GM23248 (cell line): ENCODE results near the gene GNPNAT1. TPM values are rescaled to one million over a fixed set of nuclear protein-coding genes. Genes with fewer than 3 reads are reported as not detected.

Experiments
- DNase-seq: peaks from one replicate; pipeline ENCODE4 v3.0.0-alpha.2; 2015
- H2AFZ ChIP-seq: fragments of 200-600 bp; sonication (generic); 2 replicates; pipeline ENCODE4 v1.6.1; 2016; ENCODE audit warnings: antibody characterized with exemption
- H3F3A ChIP-seq: fragments of 200-600 bp; sonication (generic); 2 replicates; pipeline ENCODE4 v1.6.1; 2016; ENCODE audit warnings: mild to moderate bottlenecking, antibody characterized with exemption, mixed run types; ENCODE audit not compliant: insufficient read depth
- H3K27ac ChIP-seq: fragments of 200-600 bp; sonication (generic); 2 replicates; pipeline ENCODE4 v1.5.1; 2016; ENCODE audit warnings: mild to moderate bottlenecking
- H3K27me3 ChIP-seq: fragments of 200-600 bp; sonication (generic); replicated peaks from 2 replicates; pipeline ENCODE4 v1.6.1; 2016; ENCODE audit warnings: mild to moderate bottlenecking; ENCODE audit not compliant: insufficient read depth
- H3K36me3 ChIP-seq: fragments of 200-600 bp; sonication (generic); 2 replicates; pipeline ENCODE4 v1.6.1; 2016; ENCODE audit warnings: low read depth, mild to moderate bottlenecking
- H3K4me1 ChIP-seq: fragments of 200-600 bp; sonication (generic); 2 replicates; pipeline ENCODE4 v1.6.1; 2016; ENCODE audit warnings: mild to moderate bottlenecking; ENCODE audit not compliant: insufficient read depth
- H3K4me2 ChIP-seq: fragments of 200-600 bp; sonication (generic); one replicate; pipeline ENCODE4 v1.6.1; 2016; ENCODE audit warnings: mild to moderate bottlenecking; ENCODE audit not compliant: unreplicated experiment
- H3K4me3 ChIP-seq: fragments of 200-600 bp; sonication (generic); 2 replicates; pipeline ENCODE4 v1.5.1; 2016; ENCODE audit warnings: mild to moderate bottlenecking
- H3K79me2 ChIP-seq: fragments of 200-600 bp; sonication (generic); 2 replicates; pipeline ENCODE4 v1.6.1; 2016; ENCODE audit warnings: mild to moderate bottlenecking; ENCODE audit not compliant: insufficient read depth
- H3K9ac ChIP-seq: fragments of 200-600 bp; sonication (generic); 2 replicates; pipeline ENCODE4 v1.6.1; 2016; ENCODE audit warnings: mild to moderate bottlenecking
- H3K9me2 ChIP-seq: fragments of 200-600 bp; sonication (generic); 2 replicates; pipeline ENCODE4 v1.6.1; 2016; ENCODE audit warnings: mixed run types, mild to moderate bottlenecking, moderate library complexity; ENCODE audit not compliant: insufficient read depth
- H3K9me3 ChIP-seq: fragments of 200-600 bp; sonication (generic); one replicate; pipeline ENCODE4 v1.6.1; 2017; ENCODE audit warnings: low read depth
- H4K20me1 ChIP-seq: fragments of 200-600 bp; sonication (generic); 2 replicates; pipeline ENCODE4 v1.6.0; 2016; ENCODE audit not compliant: insufficient read depth
- EZH2 ChIP-seq: fragments of 200-600 bp; sonication (generic); IDR thresholded peaks from 2 replicates; pipeline ENCODE4 v1.6.1; 2018; ENCODE audit warnings: antibody characterized with exemption, mild to moderate bottlenecking; ENCODE audit not compliant: insufficient read depth, poor library complexity, severe bottlenecking
- EZH2phosphoT487 ChIP-seq: fragments of 200-600 bp; sonication (generic); IDR thresholded peaks from 2 replicates; pipeline ENCODE4 v1.6.1; 2018; ENCODE audit warnings: antibody characterized with exemption, moderate library complexity, mild to moderate bottlenecking, low read depth; ENCODE audit not compliant: insufficient read depth
- WGBS, 2 experiments: methylation state at CpG; one replicate each; pipeline ENCODE4 v1.1.6; 2015 to 2017; ENCODE audit warnings: low lambda C conversion rate in 2 of 2, low coverage in 1 of 2; ENCODE audit errors: missing lambda C conversion rate in 2 of 2; 5-methylcytosine and 5-hydroxymethylcytosine counted together
- in situ Hi-C: fragments of 300-500 bp; cut with MboI; formaldehyde crosslinking; loops from 2 replicates; pipeline ENCODE4 v1.15.0; 2020
- polyA plus RNA-seq: library from polyadenylated mRNA; unstranded; fragments of >200 nt; fragmentation: Nextera tagmentation; extraction: Ambion mirVana; gene quantifications from 2 replicates; pipeline ENCODE4 v1.2.1, GENCODE V29; 2016
- total RNA-seq: library from RNA; depleted of rRNA; stranded (reverse); fragments of >200 nt; shearing (Covaris generic); gene quantifications from 2 replicates; pipeline ENCODE4 v1.2.3, GENCODE V29; 2014

Gene GNPNAT1
- total and polyA plus RNA-seq, 2 experiments from 2014 or later: 58.9 to 59.6 TPM

DNA sequence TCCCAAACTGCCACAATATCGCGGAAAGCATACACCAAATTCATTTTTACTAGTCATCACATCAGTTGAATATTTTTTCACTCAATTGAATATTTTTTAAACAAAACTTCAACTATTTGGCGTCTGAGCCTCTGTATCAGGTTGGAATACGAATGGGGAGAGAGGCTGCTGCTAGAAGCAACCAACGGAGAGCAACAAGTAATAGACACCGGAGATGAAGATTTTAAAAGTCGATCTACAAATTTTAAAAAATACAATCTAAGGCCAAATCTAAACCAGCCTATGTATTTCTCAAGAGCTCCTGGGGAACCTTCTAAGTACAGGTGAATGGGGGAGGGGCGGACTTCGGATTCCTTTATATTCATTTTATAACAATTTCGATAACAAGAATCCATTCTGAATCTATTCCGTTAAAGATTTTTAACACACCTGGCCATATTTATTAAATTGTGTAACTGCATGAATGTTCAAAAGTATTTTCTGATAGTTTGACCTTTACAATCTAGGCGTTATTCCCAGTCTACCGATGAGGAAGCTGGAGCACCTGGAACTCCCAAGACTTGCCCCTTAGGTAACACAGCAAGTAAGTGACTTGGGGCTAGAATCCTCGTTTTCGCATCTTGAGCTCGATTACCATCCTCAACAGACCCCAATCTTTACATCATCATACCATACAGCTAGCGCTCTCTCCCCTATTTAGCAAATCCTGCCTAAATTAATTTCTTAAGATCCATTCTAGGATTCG, 1.2 kb downstream of the GNPNAT1 start:
- Histone ChIP-seq H3K9me3 (no peaks in the 10 kb centered on the region), H3K4me2 (peak overlapping the region; percentile 84), H3K9ac (peak overlapping the region; percentile 97), H3K4me1 (peaks cover 17% of the 10 kb centered on the region), H4K20me1 (no peaks in the 10 kb centered on the region), H3K27me3 (no peaks in the 10 kb centered on the region), H3K27ac (peak overlapping the region; percentile 97), H3K9me2 (no peaks in the 10 kb centered on the region), H2AFZ (peak overlapping the region; percentile 84), H3F3A (peaks cover 20% of the 10 kb centered on the region), H3K36me3 (0 out of 2 replicates have a peak, but pooled peaks cover 10% of the 10 kb centered on the region), H3K79me2 (peaks cover 62% of the 10 kb centered on the region), H3K4me3 (peak overlapping the region; percentile 89)
- 48 to 58% methylated on average over 18 of the region's 18 CpGs for WGBS, 2 experiments
- in situ Hi-C loops: no loop called here
- TF ChIP-seq EZH2phosphoT487: no peak
- no peak for TF ChIP-seq EZH2
- peak; percentile 33 for DNase-seq

GRCh38 chr14:52789118-52789517, 2.3 kb downstream of the GNPNAT1 start:
- Histone ChIP-seq H3F3A (peaks cover 23% of the 10 kb centered on the region), H3K4me1 (peaks cover 26% of the 10 kb centered on the region), H3K27ac (no peak overlapping the region), H3K9me2 (no peaks in the 10 kb centered on the region), H2AFZ (no peak overlapping the region), H3K9me3 (no peaks in the 10 kb centered on the region), H4K20me1 (no peaks in the 10 kb centered on the region), H3K4me3 (peak overlapping the region; percentile 89), H3K79me2 (peaks cover 72% of the 10 kb centered on the region), H3K4me2 (peak overlapping the region; percentile 84), H3K36me3 (0 out of 2 replicates have a peak, but pooled peaks cover 10% of the 10 kb centered on the region), H3K9ac (peak overlapping the region; percentile 97), H3K27me3 (no peaks in the 10 kb centered on the region)
- 50 to 64% methylated on average over 2 of the region's 2 CpGs for WGBS, 2 experiments
- in situ Hi-C loops: no loop called here
- TF ChIP-seq EZH2phosphoT487: no peak
- no peak for TF ChIP-seq EZH2
- DNase-seq: peak; percentile 23

GRCh38 chr14:52786887-52787286, 4.5 kb downstream of the GNPNAT1 start:
- Histone ChIP-seq H3K27me3 (no peaks in the 10 kb centered on the region), H3F3A (peaks cover 28% of the 10 kb centered on the region), H4K20me1 (no peaks in the 10 kb centered on the region), H3K4me3 (no peak overlapping the region), H3K27ac (no peak overlapping the region), H3K9ac (no peak overlapping the region), H3K4me2 (no peak overlapping the region), H3K9me2 (no peaks in the 10 kb centered on the region), H3K36me3 (peaks cover 20% of the 10 kb centered on the region; the same call in 1 of the 2 replicates), H3K4me1 (peaks cover 36% of the 10 kb centered on the region), H3K9me3 (no peaks in the 10 kb centered on the region), H3K79me2 (peaks cover 95% of the 10 kb centered on the region), H2AFZ (no peak overlapping the region)
- no peak for DNase-seq
- TF ChIP-seq EZH2: no peak
- TF ChIP-seq EZH2phosphoT487: no peak
- in situ Hi-C loops: no loop called here

DNA sequence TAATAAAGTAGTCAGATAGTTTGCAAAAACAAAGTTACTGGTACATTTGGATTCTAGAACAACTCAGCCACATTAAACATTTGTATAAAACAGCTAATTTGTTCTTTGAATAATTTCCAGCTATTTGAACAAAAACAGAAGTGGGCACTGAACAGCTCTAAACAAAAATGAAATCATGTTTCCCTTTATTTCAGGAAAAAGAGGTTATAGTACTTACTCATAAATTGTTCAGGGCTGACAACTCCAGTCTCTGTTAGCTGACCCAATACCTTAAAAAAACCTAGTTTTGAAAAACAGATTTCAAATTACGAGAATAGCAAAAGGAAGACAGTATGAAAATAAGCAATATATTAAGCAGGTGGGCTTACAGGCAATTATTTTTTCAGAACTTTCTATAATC, 8.2 kb downstream of the GNPNAT1 start:
- peak; percentile 38 for DNase-seq
- Histone ChIP-seq H3K4me2 (peak overlapping the region; percentile 17), H4K20me1 (no peaks in the 10 kb centered on the region), H3K27ac (peak overlapping the region; percentile 6; the same call in 1 of the 2 replicates), H3K9me3 (no peaks in the 10 kb centered on the region), H3K79me2 (peaks cover 92% of the 10 kb centered on the region), H3K36me3 (peaks cover 43% of the 10 kb centered on the region), H3K4me1 (peaks cover 43% of the 10 kb centered on the region), H3K4me3 (no peak overlapping the region), H3F3A (peaks cover 36% of the 10 kb centered on the region), H2AFZ (no peak overlapping the region), H3K9ac (no peak overlapping the region), H3K27me3 (no peaks in the 10 kb centered on the region), H3K9me2 (no peaks in the 10 kb centered on the region)
- TF ChIP-seq EZH2phosphoT487 (no peak), EZH2 (no peak)
- in situ Hi-C loops: no loop called here
- WGBS, 2 experiments: 43% methylated on average over 1 of the region's 1 CpG
